D721Med (cell line): Measurements from ENCODE around the gene PIK3C2B.
A peak's percentile ranks its signal among the peaks of the same experiment; 100 is the strongest.

Experiments
- DNase-seq: peaks from one replicate; pipeline ENCODE4 v3.0.0; 2011; ENCODE audit warnings: low spot score; ENCODE audit not compliant: insufficient read length
- FAIRE-seq: peaks from 2 replicates; lab custom pipeline; 2011; peaks lifted over from hg19 to GRCh38; lab: Jason Lieb, UNC
- TF ChIP-seq, protein P1 (sequence below): IDR thresholded peaks from 2 replicates; pipeline ENCODE4 v1.5.1; 2012; ENCODE audit warnings: mild to moderate bottlenecking, control low read depth; ENCODE audit not compliant: insufficient read depth; ENCODE audit errors: missing control alignments

PIK3C2B gene, protein sequence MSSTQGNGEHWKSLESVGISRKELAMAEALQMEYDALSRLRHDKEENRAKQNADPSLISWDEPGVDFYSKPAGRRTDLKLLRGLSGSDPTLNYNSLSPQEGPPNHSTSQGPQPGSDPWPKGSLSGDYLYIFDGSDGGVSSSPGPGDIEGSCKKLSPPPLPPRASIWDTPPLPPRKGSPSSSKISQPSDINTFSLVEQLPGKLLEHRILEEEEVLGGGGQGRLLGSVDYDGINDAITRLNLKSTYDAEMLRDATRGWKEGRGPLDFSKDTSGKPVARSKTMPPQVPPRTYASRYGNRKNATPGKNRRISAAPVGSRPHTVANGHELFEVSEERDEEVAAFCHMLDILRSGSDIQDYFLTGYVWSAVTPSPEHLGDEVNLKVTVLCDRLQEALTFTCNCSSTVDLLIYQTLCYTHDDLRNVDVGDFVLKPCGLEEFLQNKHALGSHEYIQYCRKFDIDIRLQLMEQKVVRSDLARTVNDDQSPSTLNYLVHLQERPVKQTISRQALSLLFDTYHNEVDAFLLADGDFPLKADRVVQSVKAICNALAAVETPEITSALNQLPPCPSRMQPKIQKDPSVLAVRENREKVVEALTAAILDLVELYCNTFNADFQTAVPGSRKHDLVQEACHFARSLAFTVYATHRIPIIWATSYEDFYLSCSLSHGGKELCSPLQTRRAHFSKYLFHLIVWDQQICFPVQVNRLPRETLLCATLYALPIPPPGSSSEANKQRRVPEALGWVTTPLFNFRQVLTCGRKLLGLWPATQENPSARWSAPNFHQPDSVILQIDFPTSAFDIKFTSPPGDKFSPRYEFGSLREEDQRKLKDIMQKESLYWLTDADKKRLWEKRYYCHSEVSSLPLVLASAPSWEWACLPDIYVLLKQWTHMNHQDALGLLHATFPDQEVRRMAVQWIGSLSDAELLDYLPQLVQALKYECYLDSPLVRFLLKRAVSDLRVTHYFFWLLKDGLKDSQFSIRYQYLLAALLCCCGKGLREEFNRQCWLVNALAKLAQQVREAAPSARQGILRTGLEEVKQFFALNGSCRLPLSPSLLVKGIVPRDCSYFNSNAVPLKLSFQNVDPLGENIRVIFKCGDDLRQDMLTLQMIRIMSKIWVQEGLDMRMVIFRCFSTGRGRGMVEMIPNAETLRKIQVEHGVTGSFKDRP (N-terminal part only)

DNA sequence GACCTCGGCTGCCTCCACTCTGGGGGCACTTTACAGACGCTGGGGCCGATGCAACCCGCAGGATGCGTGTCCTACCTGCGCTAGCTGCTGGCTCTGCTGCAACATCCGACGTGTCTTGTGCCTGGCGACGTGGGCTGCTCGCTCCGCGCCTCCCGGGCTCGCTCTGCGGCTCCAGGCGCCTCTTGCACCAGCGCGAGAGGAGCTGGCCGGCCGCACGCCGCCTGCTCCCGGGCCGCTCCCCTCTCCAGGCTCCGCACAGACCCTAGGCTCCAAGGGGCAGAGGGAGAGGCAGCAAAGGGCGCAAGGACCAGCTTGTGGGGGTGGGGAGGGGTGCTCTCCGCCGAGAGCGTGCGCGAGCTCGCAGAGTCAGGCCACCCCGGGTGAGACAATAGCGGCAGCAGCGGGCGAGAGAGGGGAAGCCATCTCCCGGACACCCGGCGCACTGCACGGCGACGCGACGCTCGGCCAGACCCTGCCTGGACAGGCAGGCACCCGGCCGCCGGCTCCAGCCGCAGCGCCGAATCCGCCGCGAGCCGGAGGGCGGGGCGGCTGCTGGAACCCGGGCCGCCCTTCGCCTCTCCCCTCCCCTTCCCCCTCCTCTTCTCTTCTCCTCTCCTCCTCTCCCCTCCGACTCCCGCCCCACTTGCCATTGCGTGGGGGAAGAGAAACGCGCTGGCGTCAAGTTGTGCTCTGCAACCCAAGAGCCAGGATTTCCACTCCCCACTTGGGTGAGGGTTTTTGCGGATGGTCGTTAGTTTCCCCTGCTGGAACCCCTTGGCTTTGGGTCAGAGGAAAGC lies at the start of gene PIK3C2B:
Gene PIK3C2B, minus strand, starts transcription at position 525 of the 797 bp plus-strand sequence. CDS start 25,003 bp downstream, outside the sequence.
- DNase-seq (peak; percentile 72), FAIRE-seq (no peak)
- TF ChIP-seq, protein P1, sequence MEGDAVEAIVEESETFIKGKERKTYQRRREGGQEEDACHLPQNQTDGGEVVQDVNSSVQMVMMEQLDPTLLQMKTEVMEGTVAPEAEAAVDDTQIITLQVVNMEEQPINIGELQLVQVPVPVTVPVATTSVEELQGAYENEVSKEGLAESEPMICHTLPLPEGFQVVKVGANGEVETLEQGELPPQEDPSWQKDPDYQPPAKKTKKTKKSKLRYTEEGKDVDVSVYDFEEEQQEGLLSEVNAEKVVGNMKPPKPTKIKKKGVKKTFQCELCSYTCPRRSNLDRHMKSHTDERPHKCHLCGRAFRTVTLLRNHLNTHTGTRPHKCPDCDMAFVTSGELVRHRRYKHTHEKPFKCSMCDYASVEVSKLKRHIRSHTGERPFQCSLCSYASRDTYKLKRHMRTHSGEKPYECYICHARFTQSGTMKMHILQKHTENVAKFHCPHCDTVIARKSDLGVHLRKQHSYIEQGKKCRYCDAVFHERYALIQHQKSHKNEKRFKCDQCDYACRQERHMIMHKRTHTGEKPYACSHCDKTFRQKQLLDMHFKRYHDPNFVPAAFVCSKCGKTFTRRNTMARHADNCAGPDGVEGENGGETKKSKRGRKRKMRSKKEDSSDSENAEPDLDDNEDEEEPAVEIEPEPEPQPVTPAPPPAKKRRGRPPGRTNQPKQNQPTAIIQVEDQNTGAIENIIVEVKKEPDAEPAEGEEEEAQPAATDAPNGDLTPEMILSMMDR = no peak

DNA sequence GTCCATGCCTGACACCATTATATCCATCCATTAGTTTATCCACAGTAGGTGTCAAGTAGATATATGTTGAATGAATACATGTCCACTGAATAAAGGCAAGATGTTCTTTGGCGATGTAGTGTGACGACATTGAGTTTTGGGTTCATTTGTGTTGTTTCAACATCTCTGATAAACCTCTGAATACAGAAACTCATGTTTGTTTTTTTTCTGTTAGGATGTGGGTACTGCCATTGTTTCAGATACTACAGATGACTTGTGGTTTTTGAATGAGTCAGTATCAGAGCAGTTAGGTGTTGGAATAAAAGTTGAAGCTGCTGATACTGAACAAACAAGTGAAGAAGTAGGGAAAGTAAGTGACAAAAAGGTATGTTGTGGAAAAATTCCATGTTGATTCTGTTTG lies 49.7 kb upstream of the PIK3C2B start:
- TF ChIP-seq, protein P1 = no peak
- DNase-seq = no peak
- peak; percentile 88 for FAIRE-seq

DNA sequence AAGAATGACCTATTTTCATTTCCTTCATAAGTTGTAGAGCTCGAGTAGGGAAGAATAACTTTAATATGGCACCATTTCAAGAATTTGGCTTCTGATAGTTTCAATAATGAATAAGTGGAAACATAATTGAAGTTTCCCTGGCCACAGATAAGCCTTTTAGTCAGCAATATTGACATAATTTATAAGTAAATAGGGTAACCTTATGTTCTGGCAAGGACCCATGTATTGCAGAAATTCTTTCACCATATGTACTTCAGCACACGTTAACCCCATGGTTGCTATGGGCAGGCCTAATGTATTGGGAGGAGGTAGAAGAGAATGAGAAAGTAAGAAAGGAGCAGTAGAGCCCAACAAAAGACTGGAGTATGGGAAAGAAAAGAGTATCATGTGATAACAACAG lies 47.0 kb upstream of the PIK3C2B start:
- DNase-seq (no peak), FAIRE-seq (no peak)
- TF ChIP-seq, protein P1 = no peak

DNA sequence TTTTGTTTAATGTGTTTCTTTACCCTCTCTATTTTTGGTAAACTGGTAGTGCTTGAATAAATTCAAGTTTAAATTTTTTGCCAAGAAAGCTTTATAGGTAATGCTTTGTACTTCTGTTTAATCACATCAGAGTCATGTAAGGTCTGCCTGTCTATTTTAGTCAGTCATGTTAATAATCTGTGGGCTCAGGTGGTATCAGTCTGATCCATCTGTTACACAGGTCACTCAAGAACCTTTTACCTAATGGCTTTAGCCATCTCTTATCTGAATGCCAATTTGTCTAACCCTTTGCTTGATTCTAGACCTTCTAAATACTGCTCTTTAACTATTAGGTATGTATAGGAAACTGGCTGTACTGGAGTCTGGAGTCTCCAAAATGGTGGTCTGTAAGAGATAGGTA lies 38.2 kb upstream of the PIK3C2B start:
- TF ChIP-seq, protein P1 = no peak
- FAIRE-seq = peak; percentile 70
- no peak for DNase-seq

DNA sequence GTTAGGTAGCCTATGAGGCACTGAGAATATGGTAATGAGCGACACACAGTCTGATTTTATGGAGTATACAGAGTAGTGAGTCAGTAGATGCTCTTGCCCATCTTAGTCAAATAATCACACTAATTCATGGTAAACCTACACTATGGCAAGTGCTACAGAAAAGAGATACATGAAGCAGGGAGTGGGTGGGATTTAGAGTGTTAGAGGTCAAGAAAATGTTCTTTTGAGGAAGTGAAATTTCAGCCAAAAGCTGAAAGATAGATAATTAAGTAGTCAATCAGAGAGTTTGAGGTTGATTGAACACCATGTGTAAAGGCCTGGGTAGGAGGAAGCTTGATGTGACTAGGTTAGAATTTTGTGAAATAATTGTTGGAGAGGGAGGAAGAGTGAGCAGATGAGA lies 36.3 kb upstream of the PIK3C2B start:
- TF ChIP-seq, protein P1 = no peak
- DNase-seq = no peak
- FAIRE-seq = no peak

DNA sequence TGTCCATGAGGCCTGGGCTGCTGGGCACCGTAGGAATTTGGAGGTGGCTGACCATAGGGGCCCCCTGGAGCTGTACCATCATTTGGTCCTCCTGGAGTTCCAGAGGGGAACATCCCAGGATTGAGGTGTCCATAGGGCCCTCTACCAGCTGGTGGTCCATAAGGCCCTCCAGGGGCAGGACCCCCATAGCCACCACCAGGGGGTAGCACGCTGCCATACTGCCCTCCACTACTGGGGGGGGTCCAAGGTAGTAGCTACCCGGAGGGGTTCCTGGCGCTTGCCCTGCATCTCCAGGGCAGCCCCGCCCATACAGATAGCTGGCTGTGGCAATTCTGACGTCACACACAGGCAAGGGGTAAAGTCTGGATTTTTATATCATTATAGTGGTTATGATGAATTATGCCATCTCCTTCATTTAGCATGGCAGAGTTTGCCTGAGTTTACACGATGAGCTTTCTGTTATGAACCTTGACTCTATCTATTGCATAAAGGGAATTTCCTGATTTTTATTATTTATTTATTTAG lies 34.8 kb upstream of the PIK3C2B start:
- FAIRE-seq (no peak), DNase-seq (no peak)
- TF ChIP-seq, protein P1 = no peak
